CD4-positive, alpha-beta memory T cell (primary cell): ENCODE data around the gene TRDMT1. TPM values are rescaled to one million over a fixed set of nuclear protein-coding genes. Genes with fewer than 3 reads are reported as not detected.
A peak's percentile ranks its signal among the peaks of the same experiment; 100 is the strongest.

Experiments
- CTCF ChIA-PET: fragments of 350-600 bp; sonication (Branson Sonifier 250); formaldehyde crosslinking; loops from one replicate; lab custom pipeline; 2021; ENCODE audit warnings: inconsistent platforms; ENCODE audit not compliant: partially characterized antibody; lab: Charles Lee
- POLR2A ChIA-PET: fragments of 350-600 bp; sonication (Branson Sonifier 250); formaldehyde crosslinking; loops from one replicate; lab custom pipeline; 2021; ENCODE audit not compliant: partially characterized antibody; lab: Charles Lee
- DNase-seq, 5 donors: peaks; one replicate each; pipeline versions ENCODE4 v3.0.0 to v3.0.0-alpha.2; 2020 to 2022; ENCODE audit warnings: mixed read lengths in 1 of 5
- H3K27ac ChIP-seq: one replicate; pipeline ENCODE4 v1.7.0; 2013; ENCODE audit warnings: low read depth, low read length
- H3K27me3 ChIP-seq: 2 replicates; pipeline ENCODE4 v1.7.0; 2013; ENCODE audit warnings: mild to moderate bottlenecking, low read length, moderate library complexity; ENCODE audit not compliant: insufficient read depth
- H3K36me3 ChIP-seq: 2 replicates; pipeline ENCODE4 v1.7.0; 2013; ENCODE audit warnings: mild to moderate bottlenecking, low read length, moderate library complexity; ENCODE audit not compliant: insufficient read depth
- H3K4me1 ChIP-seq: 2 replicates; pipeline ENCODE4 v1.7.0; 2013; ENCODE audit warnings: mild to moderate bottlenecking, low read length, moderate library complexity; ENCODE audit not compliant: insufficient read depth
- H3K4me3 ChIP-seq, 2 donors: one replicate each; pipeline ENCODE4 v1.7.0; 2013; ENCODE audit warnings: low read length in 2 of 2, mild to moderate bottlenecking in 1 of 2
- H3K9me3 ChIP-seq, 2 donors: one replicate each; pipeline ENCODE4 v1.7.0; 2013; ENCODE audit warnings: low read length in 2 of 2, control low read depth in 1 of 2; ENCODE audit not compliant: control insufficient read depth in 1 of 2
- H3K27ac Mint-ChIP-seq, 7 donors: one replicate each; pipeline ENCODE4 v1.8.0; 2020 to 2021; ENCODE audit warnings: mixed read lengths in 7 of 7, mild to moderate bottlenecking in 6 of 7, inconsistent platforms in 3 of 7, moderate library complexity in 3 of 7
- H3K27me3 Mint-ChIP-seq, 2 donors: one replicate each; pipeline ENCODE4 v1.8.0; 2020 to 2021; ENCODE audit warnings: mixed read lengths in 2 of 2
- H3K36me3 Mint-ChIP-seq, 2 donors: one replicate each; pipeline ENCODE4 v1.8.0; 2020 to 2021; ENCODE audit warnings: mixed read lengths in 2 of 2, inconsistent platforms in 1 of 2, mild to moderate bottlenecking in 1 of 2
- H3K4me1 Mint-ChIP-seq, 4 donors: one replicate each; pipeline ENCODE4 v1.8.0; 2020 to 2021; ENCODE audit warnings: mixed read lengths in 4 of 4, mild to moderate bottlenecking in 1 of 4
- H3K4me3 Mint-ChIP-seq, 8 donors: one replicate each; pipeline ENCODE4 v1.8.0; 2020 to 2021; ENCODE audit warnings: mixed read lengths in 8 of 8, mild to moderate bottlenecking in 7 of 8, moderate library complexity in 6 of 8, inconsistent platforms in 3 of 8
- H3K9me3 Mint-ChIP-seq, 8 donors: one replicate each; pipeline ENCODE4 v1.8.0; 2020 to 2021; ENCODE audit warnings: mixed read lengths in 8 of 8, mild to moderate bottlenecking in 5 of 8, inconsistent platforms in 3 of 8, moderate library complexity in 1 of 8
- intact Hi-C: fragments of 100-400 bp; cut with micrococcal nuclease; formaldehyde crosslinking; loops from one replicate; pipeline ENCODE4 v1.15.1; 2023
- polyA plus RNA-seq, 2 donors: library from polyadenylated mRNA; unstranded; fragments of 300-500 nt; fragmentation: Illumina TruSeq; gene quantifications; one replicate each; pipeline ENCODE4 v1.2.3, GENCODE V29; 2021
- total RNA-seq, 2 experiments: library from RNA; stranded (reverse); gene quantifications; one replicate each; pipeline ENCODE4 v1.2.3, GENCODE V29; 2021

TRDMT1 gene
- total and polyA plus RNA-seq, 4 experiments from 2014 or later = 7.3 to 21.3 (median 14.2) TPM

DNA sequence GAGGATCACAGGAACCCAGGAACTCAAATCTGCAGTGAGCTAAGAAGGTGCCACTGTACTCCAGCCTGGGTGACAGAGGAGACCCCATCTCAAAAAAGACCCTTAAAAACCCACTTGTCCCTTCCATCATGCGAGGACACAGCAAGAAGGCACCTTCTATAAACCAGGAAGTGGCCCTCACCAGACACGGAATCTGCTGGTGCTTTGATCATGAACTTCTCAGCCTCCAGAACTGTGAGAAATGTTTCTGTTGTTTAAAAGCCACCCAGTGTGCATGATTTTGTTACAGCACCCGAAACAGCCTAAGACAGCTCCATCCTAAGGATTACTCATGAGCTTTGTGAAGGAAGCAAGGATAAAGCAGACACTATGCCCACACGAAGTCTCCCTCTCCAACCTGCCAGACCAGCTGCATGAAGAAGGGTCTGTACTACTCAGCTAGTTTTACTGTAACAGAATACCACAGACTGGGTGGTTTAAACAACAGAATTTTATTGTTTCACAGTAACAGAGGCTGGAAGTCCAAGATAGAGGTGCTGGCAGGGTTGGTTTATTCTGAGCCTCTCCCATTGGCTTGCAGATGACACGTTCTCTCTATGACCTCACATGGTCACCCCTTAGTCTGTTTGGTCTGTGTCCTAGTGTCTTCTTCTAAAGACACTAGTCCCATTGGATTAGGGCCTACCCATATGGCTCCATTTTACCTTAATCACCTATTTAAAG is 40.3 kb upstream of the TRDMT1 start:
- H3K36me3 ChIP-seq = peaks cover 12% of the 10 kb centered on the region
- no peaks in the 10 kb centered on the region for H3K27me3 ChIP-seq
- POLR2A ChIA-PET = interaction anchor here (2.7 to 3.6 kb wide), 2 partner anchors 12 to 14 kb away, joined by 13 read pairs; partner anchors contain the start of gene VIM
- peak overlapping the region in 5 of 7 donors; percentile 15 to 79 (median 52) for H3K27ac Mint-ChIP-seq
- H3K9me3 Mint-ChIP-seq = peaks cover 0 to 4% (median 0%) of the 10 kb centered on the region in 8 donors
- H3K4me3 Mint-ChIP-seq = no peak overlapping the region
- no peaks in the 10 kb centered on the region for H3K27me3 Mint-ChIP-seq
- peaks cover 14 to 21% of the 10 kb centered on the region in 2 donors for H3K36me3 Mint-ChIP-seq
- peaks cover 8% of the 10 kb centered on the region for H3K4me1 ChIP-seq
- H3K27ac ChIP-seq = no peak overlapping the region
- DNase-seq = no peak
- no peak overlapping the region for H3K4me3 ChIP-seq
- intact Hi-C loops = no loop called here
- H3K9me3 ChIP-seq = no peaks in the 10 kb centered on the region
- CTCF ChIA-PET = interaction anchor here (0.9 to 2.0 kb wide), 4 partner anchors 11 to 216 kb away, joined by 3 to 7 read pairs (median 5); partner anchors contain the start of gene VIM
- peaks cover 6 to 11% (median 9%) of the 10 kb centered on the region in 4 donors for H3K4me1 Mint-ChIP-seq

- H3K4me1 Mint-ChIP-seq = peaks cover 12 to 21% (median 16%) of the 10 kb centered on the region in 4 donors
- DNase-seq = no peak
- H3K27ac Mint-ChIP-seq = peak overlapping the region in 5 of 7 donors; percentile 3 to 99 (median 50)
- H3K27me3 ChIP-seq = no peaks in the 10 kb centered on the region
- no peaks in the 10 kb centered on the region for H3K27me3 Mint-ChIP-seq
- no peak overlapping the region for H3K4me3 Mint-ChIP-seq
- H3K36me3 Mint-ChIP-seq = peaks cover 25 to 32% of the 10 kb centered on the region in 2 donors
- CTCF ChIA-PET = interaction anchor here (2.0 kb wide), 1 partner anchor 10 kb away, joined by 6 read pairs; no protein-coding TSS in a partner anchor
- POLR2A ChIA-PET = interaction anchor here (1.2 to 3.6 kb wide), 2 partner anchors 11 to 13 kb away, joined by 3 to 13 read pairs; partner anchors contain the start of gene VIM
- no peak overlapping the region for H3K27ac ChIP-seq
- H3K9me3 ChIP-seq = no peaks in the 10 kb centered on the region
- intact Hi-C loops = no loop called here
- peaks cover 24% of the 10 kb centered on the region for H3K36me3 ChIP-seq
- no peaks in the 10 kb centered on the region for H3K9me3 Mint-ChIP-seq
- H3K4me3 ChIP-seq = no peak overlapping the region
- peaks cover 8% of the 10 kb centered on the region for H3K4me1 ChIP-seq
Observed at GRCh38 chr10:17240616-17241015, 39.1 kb upstream of the TRDMT1 start.

GRCh38 chr10:17240096-17240495 is 38.6 kb upstream of the TRDMT1 start:
- H3K4me3 ChIP-seq = no peak overlapping the region
- intact Hi-C loops = no loop called here
- no peak for DNase-seq
- POLR2A ChIA-PET = interaction anchor here (1.2 to 3.6 kb wide), 2 partner anchors 11 to 12 kb away, joined by 3 to 13 read pairs; partner anchors contain the start of gene VIM
- peaks cover 13 to 27% (median 19%) of the 10 kb centered on the region in 4 donors for H3K4me1 Mint-ChIP-seq
- no peaks in the 10 kb centered on the region for H3K9me3 Mint-ChIP-seq
- CTCF ChIA-PET = no interaction called here
- H3K27me3 Mint-ChIP-seq = no peaks in the 10 kb centered on the region
- H3K36me3 Mint-ChIP-seq = peaks cover 28 to 37% of the 10 kb centered on the region in 2 donors
- peaks cover 14% of the 10 kb centered on the region for H3K4me1 ChIP-seq
- H3K4me3 Mint-ChIP-seq = no peak overlapping the region
- no peaks in the 10 kb centered on the region for H3K9me3 ChIP-seq
- H3K27me3 ChIP-seq = no peaks in the 10 kb centered on the region
- H3K27ac Mint-ChIP-seq = peak overlapping the region in 6 of 7 donors; percentile 13 to 99 (median 56)
- no peak overlapping the region for H3K27ac ChIP-seq
- peaks cover 29% of the 10 kb centered on the region for H3K36me3 ChIP-seq

- intact Hi-C loops = no loop called here
- Histone ChIP-seq H3K36me3 (peaks cover 35% of the 10 kb centered on the region), H3K4me3 (no peak overlapping the region), H3K27ac (no peak overlapping the region), H3K9me3 (no peaks in the 10 kb centered on the region), H3K4me1 (peaks cover 19% of the 10 kb centered on the region), H3K27me3 (no peaks in the 10 kb centered on the region)
- no peaks in the 10 kb centered on the region for H3K9me3 Mint-ChIP-seq
- DNase-seq = no peak
- H3K36me3 Mint-ChIP-seq = peaks cover 33 to 43% of the 10 kb centered on the region in 2 donors
- ChIA-PET POLR2A (interaction anchor here (1.2 to 15.7 kb wide), 4 partner anchors 10 to 36 kb away, joined by 3 to 483 read pairs (median 18); partner anchors contain the start of genes TRDMT1 and VIM), CTCF (no interaction called here)
- peaks cover 18 to 32% (median 23%) of the 10 kb centered on the region in 4 donors for H3K4me1 Mint-ChIP-seq
- no peaks in the 10 kb centered on the region for H3K27me3 Mint-ChIP-seq
- H3K27ac Mint-ChIP-seq = peak overlapping the region; percentile 13 to 99 (median 69)
- no peak overlapping the region for H3K4me3 Mint-ChIP-seq
Observed at GRCh38 chr10:17239345-17240085, 38.0 kb upstream of the TRDMT1 start.

GRCh38 chr10:17238445-17239291 is 37.2 kb upstream of the TRDMT1 start:
- Mint-ChIP-seq H3K4me3 (no peak overlapping the region), H3K4me1 (peaks cover 20 to 39% (median 28%) of the 10 kb centered on the region in 4 donors), H3K36me3 (peaks cover 39 to 51% of the 10 kb centered on the region in 2 donors), H3K9me3 (no peaks in the 10 kb centered on the region), H3K27me3 (no peaks in the 10 kb centered on the region), H3K27ac (peak overlapping the region; percentile 29 to 99 (median 68))
- H3K4me3 ChIP-seq = no peak overlapping the region
- peaks cover 43% of the 10 kb centered on the region for H3K36me3 ChIP-seq
- no peaks in the 10 kb centered on the region for H3K27me3 ChIP-seq
- no peak overlapping the region for H3K27ac ChIP-seq
- H3K4me1 ChIP-seq = peaks cover 26% of the 10 kb centered on the region
- ChIA-PET CTCF (interaction anchor here (1.2 kb wide), 1 partner anchor 9 kb away, joined by 3 read pairs; no protein-coding TSS in a partner anchor), POLR2A (interaction anchor here (1.1 to 15.7 kb wide), 5 partner anchors 10 to 422 kb away, joined by 3 to 483 read pairs (median 5); partner anchors contain the start of genes RSU1, TRDMT1 and VIM)
- H3K9me3 ChIP-seq = no peaks in the 10 kb centered on the region
- intact Hi-C loops = no loop called here
- DNase-seq = no peak

- H3K4me3 Mint-ChIP-seq = no peak overlapping the region
- no peaks in the 10 kb centered on the region for H3K9me3 Mint-ChIP-seq
- peak overlapping the region in 6 of 7 donors; percentile 2 to 99 (median 34) for H3K27ac Mint-ChIP-seq
- intact Hi-C loops = no loop called here
- peaks cover 23 to 43% (median 33%) of the 10 kb centered on the region in 4 donors for H3K4me1 Mint-ChIP-seq
- DNase-seq = no peak
- peaks cover 33% of the 10 kb centered on the region for H3K4me1 ChIP-seq
- H3K27ac ChIP-seq = no peak overlapping the region
- peaks cover 50% of the 10 kb centered on the region for H3K36me3 ChIP-seq
- no peak overlapping the region for H3K4me3 ChIP-seq
- CTCF ChIA-PET = interaction anchor here (1.2 kb wide), 1 partner anchor 9 kb away, joined by 3 read pairs; no protein-coding TSS in a partner anchor
- no peaks in the 10 kb centered on the region for H3K27me3 ChIP-seq
- H3K36me3 Mint-ChIP-seq = peaks cover 42 to 58% of the 10 kb centered on the region in 2 donors
- POLR2A ChIA-PET = interaction anchor here (1.1 to 15.7 kb wide), 6 partner anchors 9 to 421 kb away, joined by 3 to 483 read pairs (median 4); partner anchors contain the start of genes RSU1, TRDMT1 and VIM
- H3K27me3 Mint-ChIP-seq = no peaks in the 10 kb centered on the region
- H3K9me3 ChIP-seq = no peaks in the 10 kb centered on the region
Observed at GRCh38 chr10:17237915-17238444, 36.5 kb upstream of the TRDMT1 start.
